ENCODE results near the gene LILRB5. TPM values are rescaled to one million over a fixed set of nuclear protein-coding genes. Genes with fewer than 3 reads are reported as not detected.
"Not testable (repeated sequence)": the region's sequence is repeated elsewhere in the genome, so short reads cannot be mapped to it uniquely, and the experiment has no call there.

LILRB5 gene
- total RNA-seq, 4 donors from 2014 or later, result 12.5 to 17.5 (median 15.1) TPM

DNA sequence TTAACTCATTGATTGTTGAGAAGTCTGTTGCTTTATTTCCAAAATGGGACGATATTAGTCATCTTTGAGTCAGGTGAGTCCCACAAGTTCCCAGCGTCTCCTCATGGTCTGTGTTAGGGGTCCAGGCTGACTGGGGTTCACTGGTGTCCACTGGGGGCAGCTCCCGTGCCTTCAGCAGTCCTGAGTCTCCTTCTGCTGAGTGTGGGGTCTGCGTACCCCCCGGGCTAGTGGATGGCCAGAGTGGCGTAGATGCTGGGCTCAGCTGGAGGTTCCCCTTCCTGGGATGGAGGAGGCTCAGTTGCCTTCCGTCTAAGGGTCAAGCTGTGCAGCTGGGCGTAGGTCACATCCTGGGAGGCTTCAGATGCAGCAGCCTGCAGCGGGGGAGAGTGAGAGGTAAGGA lies 40.2 kb downstream of the LILRB5 start:
- no peak overlapping the region for H3K27ac ChIP-seq
- H3K36me3 ChIP-seq, result no peaks in the 10 kb centered on the region
- TF ChIP-seq EP300 (IDR thresholded peaks at IDR 0.05) (no peak), POLR2A (IDR thresholded peaks at IDR 0.05) (no peak), POLR2AphosphoS5 (IDR thresholded peaks at IDR 0.05) (no peak)
- TF ChIP-seq, protein P1, sequence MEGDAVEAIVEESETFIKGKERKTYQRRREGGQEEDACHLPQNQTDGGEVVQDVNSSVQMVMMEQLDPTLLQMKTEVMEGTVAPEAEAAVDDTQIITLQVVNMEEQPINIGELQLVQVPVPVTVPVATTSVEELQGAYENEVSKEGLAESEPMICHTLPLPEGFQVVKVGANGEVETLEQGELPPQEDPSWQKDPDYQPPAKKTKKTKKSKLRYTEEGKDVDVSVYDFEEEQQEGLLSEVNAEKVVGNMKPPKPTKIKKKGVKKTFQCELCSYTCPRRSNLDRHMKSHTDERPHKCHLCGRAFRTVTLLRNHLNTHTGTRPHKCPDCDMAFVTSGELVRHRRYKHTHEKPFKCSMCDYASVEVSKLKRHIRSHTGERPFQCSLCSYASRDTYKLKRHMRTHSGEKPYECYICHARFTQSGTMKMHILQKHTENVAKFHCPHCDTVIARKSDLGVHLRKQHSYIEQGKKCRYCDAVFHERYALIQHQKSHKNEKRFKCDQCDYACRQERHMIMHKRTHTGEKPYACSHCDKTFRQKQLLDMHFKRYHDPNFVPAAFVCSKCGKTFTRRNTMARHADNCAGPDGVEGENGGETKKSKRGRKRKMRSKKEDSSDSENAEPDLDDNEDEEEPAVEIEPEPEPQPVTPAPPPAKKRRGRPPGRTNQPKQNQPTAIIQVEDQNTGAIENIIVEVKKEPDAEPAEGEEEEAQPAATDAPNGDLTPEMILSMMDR (IDR thresholded peaks at IDR 0.05), result no peak
- no peak for ATAC-seq
- peaks cover 15% of the 10 kb centered on the region for H3K27me3 ChIP-seq
- no peaks in the 10 kb centered on the region for H3K4me1 ChIP-seq
- H3K9me3 ChIP-seq, result no peaks in the 10 kb centered on the region
- no peak overlapping the region for H3K4me3 ChIP-seq
- WGBS, 2 donors (ENCODE audit: low coverage in 1 of 2), result no CpG with 5 or more reads among the region's 9 CpGs

DNA sequence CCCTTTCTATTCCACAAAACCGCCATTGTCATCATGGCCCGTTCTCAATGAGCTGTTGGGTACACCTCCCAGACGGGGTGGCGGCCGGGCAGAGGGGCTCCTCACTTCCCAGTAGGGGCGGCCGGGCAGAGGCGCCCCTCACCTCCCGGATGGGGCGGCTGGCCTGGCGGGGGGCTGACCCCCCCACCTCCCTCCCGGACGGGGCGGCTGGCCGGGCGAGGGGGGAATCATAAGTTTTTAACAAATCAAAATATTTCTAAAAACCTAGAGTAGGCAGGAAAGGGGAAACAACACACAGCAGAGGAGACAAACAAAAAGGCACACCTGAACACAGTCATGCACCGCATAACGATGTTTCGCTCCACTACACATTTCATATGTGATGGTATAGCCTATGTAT lies 42.3 kb downstream of the LILRB5 start:
- not testable (repeated sequence) for ATAC-seq, H3K9me3 ChIP-seq, H3K27me3 ChIP-seq, H3K4me3 ChIP-seq, H3K36me3 ChIP-seq, H3K27ac ChIP-seq
- WGBS, 2 donors (ENCODE audit: low coverage in 1 of 2), result 89 to 100% methylated on average over 3 of the region's 19 CpGs
- peaks cover 0 to 11% (median 7%) of the 10 kb centered on the region in 3 donors for H3K4me1 ChIP-seq

DNA sequence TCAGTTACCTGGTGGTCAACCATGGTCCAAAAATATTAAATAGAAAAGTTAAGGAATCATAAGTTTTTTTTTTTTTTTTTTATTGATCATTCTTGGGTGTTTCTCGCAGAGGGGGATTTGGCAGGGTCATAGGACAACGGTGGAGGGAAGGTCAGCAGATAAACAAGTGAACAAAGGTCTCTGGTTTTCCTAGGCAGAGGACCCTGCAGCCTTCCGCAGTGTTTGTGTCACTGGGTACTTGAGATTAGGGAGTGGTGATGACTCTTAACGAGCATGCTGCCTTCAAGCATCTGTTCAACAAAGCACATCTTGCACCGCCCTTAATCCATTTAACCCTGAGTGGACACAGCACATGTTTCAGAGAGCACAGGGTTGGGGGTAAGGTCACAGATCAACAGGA lies 42.9 kb downstream of the LILRB5 start:
- H3K9me3 ChIP-seq, H3K4me3 ChIP-seq, ATAC-seq, H3K27ac ChIP-seq, H3K27me3 ChIP-seq, H3K36me3 ChIP-seq: not testable (repeated sequence)
- 0% methylated on average over 2 of the region's 5 CpGs; no CpG with 5 or more reads in 1 of the 2 donors for whole genome bisulfite sequencing, 2 donors (ENCODE audit: low coverage in 1 of 2)
- H3K4me1 ChIP-seq, result peaks cover 0 to 16% (median 12%) of the 10 kb centered on the region in 3 donors

DNA sequence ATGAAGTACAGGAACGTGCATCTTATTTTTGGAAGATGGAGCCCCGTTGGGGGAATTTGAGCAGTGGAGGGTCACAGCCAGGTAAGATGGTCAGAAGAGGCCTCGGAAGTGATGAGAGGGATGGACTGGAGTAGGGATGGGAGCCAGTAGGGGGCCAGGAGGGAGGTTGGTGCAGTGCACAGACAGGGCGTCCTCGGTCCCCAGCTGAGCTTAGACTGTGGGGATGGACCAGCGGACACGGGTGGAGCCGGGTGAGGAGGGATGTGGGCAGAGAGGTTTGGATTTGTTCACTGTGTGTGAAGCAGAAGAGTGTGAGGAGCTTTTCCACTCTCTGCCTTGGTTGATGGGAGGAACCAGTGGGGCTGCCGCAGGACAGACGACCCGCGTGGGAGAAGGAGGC lies 45.8 kb downstream of the LILRB5 start:
- H3K4me1 ChIP-seq, result peaks cover 0 to 46% (median 25%) of the 10 kb centered on the region in 3 donors
- H3K27me3 ChIP-seq, result no peaks in the 10 kb centered on the region
- no peak for TF ChIP-seq POLR2AphosphoS5 (IDR thresholded peaks at IDR 0.05)
- TF ChIP-seq POLR2A (IDR thresholded peaks at IDR 0.05), result no peak
- TF ChIP-seq, protein P1 (IDR thresholded peaks at IDR 0.05), result no peak
- TF ChIP-seq EP300 (IDR thresholded peaks at IDR 0.05), result no peak
- no peaks in the 10 kb centered on the region for H3K9me3 ChIP-seq
- ATAC-seq, result no peak
- WGBS, 2 donors (ENCODE audit: low coverage in 1 of 2), result 71 to 86% methylated on average over 8 to 12 of the region's 12 CpGs
- H3K27ac ChIP-seq, result peak overlapping the region in 1 of 4 donors; percentile 82
- H3K4me3 ChIP-seq, result no peak overlapping the region
- H3K36me3 ChIP-seq, result peaks cover 0 to 22% of the 10 kb centered on the region in 2 donors

DNA sequence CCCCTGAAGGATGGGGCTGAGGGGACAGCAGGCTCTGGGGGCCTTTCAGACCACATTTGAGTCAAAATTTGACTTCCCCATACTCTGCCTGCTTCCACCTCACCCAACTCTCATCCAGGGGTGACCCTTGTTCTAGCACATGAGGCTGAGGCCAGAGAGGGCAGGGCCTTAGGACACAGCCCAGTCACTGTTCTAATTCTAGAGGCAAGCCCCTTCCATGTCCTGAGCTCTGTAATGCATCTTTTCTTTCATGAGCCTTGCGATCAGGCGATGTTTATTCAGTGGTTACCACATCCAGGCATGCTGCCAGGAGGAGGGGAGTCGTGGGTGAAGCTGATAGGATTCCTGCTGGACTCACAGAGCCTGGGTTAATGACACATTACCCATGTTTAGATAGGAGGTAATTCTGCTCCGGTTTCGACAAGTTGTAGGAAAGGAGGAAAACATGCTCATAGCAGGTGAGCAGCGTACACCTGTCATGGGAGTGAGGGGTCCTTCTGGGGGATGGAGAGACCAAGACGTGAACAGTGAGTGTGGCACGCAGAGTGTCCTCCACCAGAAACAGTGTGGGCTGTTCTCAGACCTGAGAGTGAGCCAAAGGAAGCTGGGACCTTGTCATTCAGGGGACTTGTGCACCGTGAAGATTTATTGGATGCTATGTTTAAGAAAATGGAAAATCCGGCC lies 47.1 kb downstream of the LILRB5 start:
- no peak overlapping the region for H3K4me3 ChIP-seq
- H3K27ac ChIP-seq, result peak overlapping the region in 3 of 4 donors; percentile 68 to 90 (median 82)
- ATAC-seq, result peak; percentile 84
- 28 to 44% methylated on average over 3 to 7 of the region's 10 CpGs for WGBS, 2 donors (ENCODE audit: low coverage in 1 of 2)
- H3K4me1 ChIP-seq, result peaks cover 0 to 59% (median 25%) of the 10 kb centered on the region in 3 donors
- TF ChIP-seq EP300 (IDR thresholded peaks at IDR 0.05) (no peak), POLR2AphosphoS5 (IDR thresholded peaks at IDR 0.05) (peak; percentile 92)
- H3K9me3 ChIP-seq, result no peaks in the 10 kb centered on the region
- no peaks in the 10 kb centered on the region for H3K27me3 ChIP-seq
- H3K36me3 ChIP-seq, result peaks cover 0 to 35% of the 10 kb centered on the region in 2 donors

DNA sequence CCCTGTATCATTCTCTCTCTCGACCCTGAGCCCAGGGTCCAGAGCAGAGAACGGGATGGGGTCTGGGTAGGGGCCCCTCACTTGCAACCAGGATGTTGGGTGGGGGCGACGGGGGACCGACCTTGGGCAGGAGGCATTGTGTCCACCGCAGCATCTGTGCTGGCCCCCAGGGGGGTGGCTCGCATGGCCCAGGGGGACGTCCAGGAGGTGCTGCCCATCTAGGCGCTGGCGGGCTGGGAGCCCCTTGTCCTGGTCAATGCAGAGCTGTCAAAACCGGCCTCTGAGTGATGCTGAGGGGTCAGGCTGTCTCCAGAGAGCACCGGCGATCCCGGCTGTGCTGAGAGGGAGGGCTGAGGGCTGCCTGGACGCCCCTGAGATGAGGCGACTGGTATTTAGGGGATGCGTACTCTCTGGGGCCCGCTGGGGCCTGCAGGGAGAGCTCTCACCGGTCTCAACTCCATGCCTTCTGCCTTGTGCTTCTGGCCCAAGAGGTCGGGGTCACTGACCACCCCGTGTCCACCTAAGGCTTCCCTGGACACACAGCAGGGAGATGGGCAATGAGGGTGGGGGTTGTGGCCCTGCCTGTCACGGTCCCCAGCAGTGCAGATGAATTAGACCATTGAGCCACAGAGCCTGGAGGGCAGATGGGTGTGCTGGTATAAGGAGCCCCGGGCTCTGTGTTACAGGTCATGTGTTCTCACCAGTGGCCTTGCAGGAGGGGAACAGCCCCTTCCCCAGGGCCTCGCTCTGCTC lies 47.8 kb downstream of the LILRB5 start:
- WGBS, 2 donors (ENCODE audit: low coverage in 1 of 2), result no CpG with 5 or more reads among the region's 24 CpGs
- Histone ChIP-seq H3K27me3 (no peaks in the 10 kb centered on the region), H3K4me3 (no peak overlapping the region), H3K36me3 (peaks cover 0 to 42% of the 10 kb centered on the region in 2 donors), H3K9me3 (no peaks in the 10 kb centered on the region), H3K27ac (peak overlapping the region in 3 of 4 donors; percentile 68 to 90 (median 82)), H3K4me1 (peaks cover 0 to 66% (median 25%) of the 10 kb centered on the region in 3 donors)
- TF ChIP-seq POLR2A (IDR thresholded peaks at IDR 0.05) (no peak), EP300 (IDR thresholded peaks at IDR 0.05) (no peak), POLR2AphosphoS5 (IDR thresholded peaks at IDR 0.05) (no peak)
- TF ChIP-seq, protein P1 (IDR thresholded peaks at IDR 0.05), result no peak
- peak; percentile 10 for ATAC-seq

Measured in gastroesophageal sphincter (tissue), 4 donors.